H1 (cell line): ENCODE results near the gene TAF1L. TPM values are rescaled to one million over a fixed set of nuclear protein-coding genes. Genes with fewer than 3 reads are reported as not detected.

Source experiments
- CTCF ChIA-PET: fragments of 300-600 bp; sonication (Branson Sonifier 250); formaldehyde crosslinking; loops from one replicate; lab custom pipeline; 2021; ENCODE audit not compliant: partially characterized antibody; lab: Charles Lee
- POLR2A ChIA-PET: fragments of 300-600 bp; sonication (Branson Sonifier 250); formaldehyde crosslinking; loops from one replicate; lab custom pipeline; 2021; ENCODE audit warnings: inconsistent platforms; ENCODE audit not compliant: partially characterized antibody; lab: Charles Lee
- DNase-seq, 2 experiments: peaks; one replicate each; pipeline versions ENCODE4 v3.0.0 to v3.0.0-alpha.2; 2010 to 2022; ENCODE audit warnings: low spot score in 2 of 2, low read depth in 1 of 2, mixed read lengths in 1 of 2
- FAIRE-seq: peaks from 2 replicates; lab custom pipeline; 2011; peaks lifted over from hg19 to GRCh38; lab: Jason Lieb, UNC
- H2AFZ ChIP-seq: 2 replicates; pipeline ENCODE4 v1.8.1; 2012; ENCODE audit warnings: low read length, inconsistent platforms
- H2AK5ac ChIP-seq: 2 replicates; pipeline ENCODE4 v1.6.1; 2013; ENCODE audit warnings: low read depth, low read length
- H2BK120ac ChIP-seq: replicated peaks from 2 replicates; pipeline ENCODE3; 2013; ENCODE audit warnings: low read depth, low read length, inconsistent platforms
- H2BK12ac ChIP-seq: 2 replicates; pipeline ENCODE4 v1.6.1; 2013; ENCODE audit warnings: low read depth, low read length
- H2BK15ac ChIP-seq: 2 replicates; pipeline ENCODE4 v1.6.1; 2013; ENCODE audit warnings: low read length
- H2BK20ac ChIP-seq: 2 replicates; pipeline ENCODE4 v1.6.1; 2013; ENCODE audit warnings: low read length
- H2BK5ac ChIP-seq: 2 replicates; pipeline ENCODE4 v1.6.1; 2013; ENCODE audit warnings: low read depth, low read length
- H3K14ac ChIP-seq: 2 replicates; pipeline ENCODE4 v1.6.1; 2013; ENCODE audit warnings: inconsistent platforms; ENCODE audit not compliant: insufficient read length
- H3K18ac ChIP-seq: 2 replicates; pipeline ENCODE4 v1.6.1; 2013; ENCODE audit warnings: low read length; ENCODE audit errors: extremely low read depth
- H3K23ac ChIP-seq: 2 replicates; pipeline ENCODE4 v1.6.1; 2013; ENCODE audit warnings: inconsistent platforms; ENCODE audit not compliant: insufficient read length
- H3K23me2 ChIP-seq: 2 replicates; pipeline ENCODE4 v1.6.1; 2013; ENCODE audit warnings: low read depth, low read length
- H3K27ac ChIP-seq: 2 replicates; pipeline ENCODE4 v1.6.1; 2011; ENCODE audit warnings: low read depth, low read length, inconsistent platforms
- H3K27me3 ChIP-seq, 4 experiments: replicated peaks in 1 of 4; 1 replicate in 1 of 4; 2 replicates in 3 of 4; pipeline versions ENCODE4 v1.6.1 to v1.8.1; 2011 to 2013; ENCODE audit warnings: low read length in 3 of 4, mild to moderate bottlenecking in 3 of 4, inconsistent platforms in 2 of 4, mixed read lengths in 2 of 4, moderate library complexity in 1 of 4; ENCODE audit not compliant: control insufficient read depth in 3 of 4, insufficient read depth in 3 of 4; ENCODE audit errors: extremely low read depth in 1 of 4
- H3K36me3 ChIP-seq, 4 experiments: 2 replicates each; pipeline versions ENCODE4 v1.6.1 to v1.8.1; 2011 to 2013; ENCODE audit warnings: mild to moderate bottlenecking in 4 of 4, low read length in 3 of 4, moderate library complexity in 2 of 4, control low read depth in 1 of 4, inconsistent platforms in 1 of 4; ENCODE audit not compliant: insufficient read depth in 4 of 4, control insufficient read depth in 2 of 4
- H3K4ac ChIP-seq: replicated peaks from 2 replicates; pipeline ENCODE3; 2013; ENCODE audit warnings: low read length, low read depth, mixed read lengths, inconsistent platforms; ENCODE audit not compliant: insufficient read length
- H3K4me1 ChIP-seq, 4 experiments: replicated peaks in 1 of 4; 1 replicate in 1 of 4; 2 replicates in 3 of 4; pipeline versions ENCODE4 v1.6.1 to v1.8.1; 2011 to 2013; ENCODE audit warnings: low read length in 3 of 4, inconsistent platforms in 2 of 4, mixed read lengths in 1 of 4; ENCODE audit not compliant: insufficient read depth in 4 of 4, control insufficient read depth in 3 of 4
- H3K4me2 ChIP-seq, 2 experiments: 2 replicates each; pipeline versions ENCODE4 v1.6.1 to v1.8.1; 2011 to 2013; ENCODE audit warnings: low read depth in 2 of 2, low read length in 2 of 2, control low read depth in 1 of 2, inconsistent platforms in 1 of 2, mild to moderate bottlenecking in 1 of 2; ENCODE audit not compliant: insufficient read depth in 1 of 2
- H3K4me3 ChIP-seq, 4 experiments: fragments of 200-600, 300-600 bp in 1 of 4; sonication (generic), shearing (Covaris generic), sonication (Bioruptor Twin) in 1 of 4; 2 replicates each; pipeline versions ENCODE4 v1.5.1 to v1.8.1; 2011 to 2016; ENCODE audit warnings: low read length in 4 of 4, low read depth in 3 of 4, control low read depth in 2 of 4, inconsistent platforms in 2 of 4, mild to moderate bottlenecking in 2 of 4, mixed read lengths in 1 of 4, moderate library complexity in 1 of 4; ENCODE audit not compliant: insufficient read depth in 2 of 4; ENCODE audit errors: extremely low read depth in 1 of 4
- H3K56ac ChIP-seq: replicated peaks from 2 replicates; pipeline ENCODE3; 2013; ENCODE audit warnings: low read depth, mild to moderate bottlenecking, mixed read lengths, low read length, inconsistent platforms; ENCODE audit not compliant: insufficient read length
- H3K79me1 ChIP-seq: 2 replicates; pipeline ENCODE4 v1.6.1; 2013; ENCODE audit warnings: low read depth, low read length, control low read depth
- H3K79me2 ChIP-seq, 2 experiments: 2 replicates each; pipeline versions ENCODE4 v1.6.1 to v1.8.1; 2012 to 2013; ENCODE audit warnings: low read length in 2 of 2, mild to moderate bottlenecking in 2 of 2, inconsistent platforms in 1 of 2; ENCODE audit not compliant: insufficient read depth in 2 of 2, control insufficient read depth in 1 of 2
- H3K9ac ChIP-seq, 4 experiments: replicated peaks in 1 of 4; 1 replicate in 1 of 4; 2 replicates in 3 of 4; pipeline versions ENCODE4 v1.6.1 to v1.8.1; 2011 to 2013; ENCODE audit warnings: low read depth in 3 of 4, low read length in 3 of 4, control low read depth in 2 of 4, mild to moderate bottlenecking in 2 of 4, moderate library complexity in 2 of 4, inconsistent platforms in 1 of 4; ENCODE audit errors: extremely low read depth in 1 of 4
- H3K9me3 ChIP-seq, 2 experiments: 2 replicates each; pipeline versions ENCODE4 v1.6.1 to v1.8.1; 2012 to 2013; ENCODE audit warnings: mild to moderate bottlenecking in 2 of 2, moderate library complexity in 2 of 2, control low read depth in 1 of 2, inconsistent platforms in 1 of 2, low read depth in 1 of 2, low read length in 1 of 2, mixed read lengths in 1 of 2; ENCODE audit not compliant: insufficient read depth in 2 of 2
- H4K20me1 ChIP-seq, 2 experiments: replicated peaks in 1 of 2; 2 replicates each; pipeline versions ENCODE3 to v1.8.1; 2011 to 2013; ENCODE audit warnings: inconsistent platforms in 2 of 2, low read length in 2 of 2, mild to moderate bottlenecking in 1 of 2; ENCODE audit not compliant: insufficient read depth in 2 of 2, control insufficient read depth in 1 of 2
- H4K5ac ChIP-seq: 2 replicates; pipeline ENCODE4 v1.6.1; 2013; ENCODE audit warnings: low read length, low read depth, mixed read lengths, inconsistent platforms; ENCODE audit not compliant: insufficient read length
- H4K8ac ChIP-seq: 2 replicates; pipeline ENCODE4 v1.8.0; 2013; ENCODE audit warnings: mild to moderate bottlenecking, moderate library complexity, low read length, inconsistent platforms; ENCODE audit not compliant: insufficient read depth; ENCODE audit errors: extremely low read depth
- H4K91ac ChIP-seq: replicated peaks from 2 replicates; pipeline ENCODE3; 2013; ENCODE audit warnings: low read length, mixed read lengths, inconsistent platforms; ENCODE audit not compliant: insufficient read length
- WGBS, 2 experiments: shearing (Covaris generic) in 1 of 2; methylation state at CpG; one replicate each; pipeline versions ENCODE4 v1.1.6 to v1.1.7; 2013 to 2015; ENCODE audit warnings: low lambda C conversion rate in 2 of 2, mixed read lengths in 2 of 2, inconsistent platforms in 1 of 2, low coverage in 1 of 2, missing lambda C conversion rate in 1 of 2; ENCODE audit not compliant: insufficient replicate concordance in 2 of 2, insufficient coverage in 1 of 2, insufficient read length in 1 of 2; ENCODE audit errors: extremely low coverage in 1 of 2, missing lambda C conversion rate in 1 of 2; 5-methylcytosine and 5-hydroxymethylcytosine counted together
- polyA plus RNA-seq, 7 experiments: library from polyadenylated mRNA; depleted of rRNA in 3 of 7; stranded (reverse) in 5 of 7; unstranded in 2 of 7; fragments of >200 nt in 5 of 7; fragments of 200-250 nt in 2 of 7; gene quantifications; 1 replicate in 5 of 7; 2 replicates in 1 of 7; 4 replicates in 1 of 7; pipeline versions ENCODE4 v1.2.1 to v1.2.3, GENCODE V29; 2011 to 2013; ENCODE audit warnings: missing spikeins in 2 of 7, mixed read lengths in 2 of 7
- total RNA-seq: library from RNA; stranded (reverse); fragmentation: NEBNext Ultra II Directional; extraction: Animal tissue kit (Norgen Biotek cat#: 25700); gene quantifications from 2 replicates; pipeline ENCODE4 v1.2.1, GENCODE V29; 2021

The TAF1L gene
- total and polyA plus RNA-seq, 2 of the 8 experiments (the other 6 are each of a cell fraction or from before 2014, with no cell fraction given) = not detected

GRCh38 chr9:32671333-32671732 lies 35.9 kb upstream of the TAF1L start:
- POLR2A ChIA-PET = no interaction called here
- H4K8ac ChIP-seq = no peak overlapping the region
- no peak overlapping the region for H3K23ac ChIP-seq
- H3K4ac ChIP-seq = no peak overlapping the region
- H3K9me3 ChIP-seq = no peaks in the 10 kb centered on the region
- DNase-seq (no peak), FAIRE-seq (no peak)
- no peak overlapping the region for H3K18ac ChIP-seq
- no peak overlapping the region for H3K27ac ChIP-seq
- H4K20me1 ChIP-seq = no peaks in the 10 kb centered on the region
- H3K23me2 ChIP-seq = no peaks in the 10 kb centered on the region
- no peak overlapping the region for H3K56ac ChIP-seq
- H2BK120ac ChIP-seq = no peak overlapping the region
- H4K5ac ChIP-seq = no peak overlapping the region
- no peaks in the 10 kb centered on the region for H3K79me1 ChIP-seq
- WGBS, 2 experiments = 100% methylated on average over 1 of the region's 1 CpG; no CpG with 5 or more reads in 1 of the 2 experiments
- no peak overlapping the region for H3K4me3 ChIP-seq
- no peak overlapping the region for H2BK5ac ChIP-seq
- H4K91ac ChIP-seq = no peak overlapping the region
- H3K14ac ChIP-seq = no peak overlapping the region
- H3K4me1 ChIP-seq = no peaks in the 10 kb centered on the region
- H3K4me2 ChIP-seq = no peak overlapping the region
- H2BK15ac ChIP-seq = no peak overlapping the region
- H3K27me3 ChIP-seq = peaks cover 0 to 2% (median 0%) of the 10 kb centered on the region in 4 experiments; a peak in 1 of 7 replicates
- H2AFZ ChIP-seq = no peak overlapping the region
- no peaks in the 10 kb centered on the region for H3K79me2 ChIP-seq
- H2BK20ac ChIP-seq = no peak overlapping the region
- H3K36me3 ChIP-seq = no peaks in the 10 kb centered on the region; a peak in 1 of 8 replicates
- H3K9ac ChIP-seq = no peak overlapping the region
- H2AK5ac ChIP-seq = no peak overlapping the region
- CTCF ChIA-PET = no interaction called here
- no peak overlapping the region for H2BK12ac ChIP-seq
